GM12865 (cell line): ENCODE results near the gene SPHK1.

Experiments used
- DNase-seq: peaks from one replicate; pipeline ENCODE4 v3.0.0; 2010; ENCODE audit warnings: low read depth
- H3K4me3 ChIP-seq: 2 replicates; pipeline ENCODE4 v1.5.1; 2011; ENCODE audit warnings: mild to moderate bottlenecking, low read depth, low read length, control low read depth
- TF ChIP-seq, protein P1 (sequence below): IDR thresholded peaks from 2 replicates; pipeline ENCODE4 v1.5.1; 2011; ENCODE audit warnings: low read length, control low read depth, low read depth, inconsistent platforms; ENCODE audit not compliant: insufficient read depth; ENCODE audit errors: missing control alignments

SPHK1 gene

GRCh38 chr17:76382351-76382802 is 2.0 kb upstream of the SPHK1 start:
- TF ChIP-seq, protein P1, sequence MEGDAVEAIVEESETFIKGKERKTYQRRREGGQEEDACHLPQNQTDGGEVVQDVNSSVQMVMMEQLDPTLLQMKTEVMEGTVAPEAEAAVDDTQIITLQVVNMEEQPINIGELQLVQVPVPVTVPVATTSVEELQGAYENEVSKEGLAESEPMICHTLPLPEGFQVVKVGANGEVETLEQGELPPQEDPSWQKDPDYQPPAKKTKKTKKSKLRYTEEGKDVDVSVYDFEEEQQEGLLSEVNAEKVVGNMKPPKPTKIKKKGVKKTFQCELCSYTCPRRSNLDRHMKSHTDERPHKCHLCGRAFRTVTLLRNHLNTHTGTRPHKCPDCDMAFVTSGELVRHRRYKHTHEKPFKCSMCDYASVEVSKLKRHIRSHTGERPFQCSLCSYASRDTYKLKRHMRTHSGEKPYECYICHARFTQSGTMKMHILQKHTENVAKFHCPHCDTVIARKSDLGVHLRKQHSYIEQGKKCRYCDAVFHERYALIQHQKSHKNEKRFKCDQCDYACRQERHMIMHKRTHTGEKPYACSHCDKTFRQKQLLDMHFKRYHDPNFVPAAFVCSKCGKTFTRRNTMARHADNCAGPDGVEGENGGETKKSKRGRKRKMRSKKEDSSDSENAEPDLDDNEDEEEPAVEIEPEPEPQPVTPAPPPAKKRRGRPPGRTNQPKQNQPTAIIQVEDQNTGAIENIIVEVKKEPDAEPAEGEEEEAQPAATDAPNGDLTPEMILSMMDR, result no peak
- no peak for DNase-seq
- H3K4me3 ChIP-seq, result peak overlapping the region; percentile 74

- H3K4me3 ChIP-seq, result peak overlapping the region; percentile 74
- TF ChIP-seq, protein P1, result no peak
- DNase-seq, result peak; percentile 81
These were observed 1.4 kb upstream of the SPHK1 start for GRCh38 chr17:76382803-76383545.

DNA sequence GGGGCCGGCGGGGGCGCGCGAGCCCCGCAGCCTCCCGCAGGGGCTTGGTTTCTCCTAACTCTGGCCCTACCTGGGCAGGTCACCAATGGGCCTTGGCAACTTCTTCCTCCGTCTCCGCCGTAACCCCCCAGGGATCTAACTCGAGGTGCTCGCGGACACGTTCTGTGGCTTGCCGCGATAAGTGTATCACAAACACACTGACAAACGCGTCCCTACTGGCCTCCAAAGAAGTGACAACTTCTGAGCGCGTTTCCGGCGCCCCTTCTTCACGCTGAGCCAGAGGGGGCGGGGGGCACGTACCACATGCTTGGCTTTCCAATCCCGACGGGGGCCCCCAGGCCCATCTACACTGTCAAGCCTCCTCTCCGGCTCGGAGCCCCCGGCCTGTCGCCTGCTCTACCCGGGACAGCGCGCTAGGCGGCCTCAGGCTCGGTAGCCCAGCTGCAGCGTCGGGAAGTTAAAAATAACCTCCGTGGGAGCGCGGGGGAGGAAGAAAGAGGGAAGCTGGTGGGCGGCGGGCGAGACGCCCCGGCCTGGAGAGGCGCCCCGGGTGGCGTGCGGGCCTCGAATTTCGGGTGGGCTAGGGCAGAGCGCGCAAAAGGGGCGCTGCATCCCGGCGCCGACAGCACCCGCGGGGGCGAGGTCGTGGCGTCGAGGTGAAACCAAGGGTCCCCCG is 725 bp upstream of the SPHK1 start:
- DNase-seq, result peak; percentile 70
- TF ChIP-seq, protein P1, result peak; percentile 21
- H3K4me3 ChIP-seq, result peak overlapping the region; percentile 74

- TF ChIP-seq, protein P1, result no peak
- DNase-seq, result no peak
- peak overlapping the region; percentile 74 for H3K4me3 ChIP-seq
These were observed 830 bp downstream of the SPHK1 start for GRCh38 chr17:76384987-76385891.

DNA sequence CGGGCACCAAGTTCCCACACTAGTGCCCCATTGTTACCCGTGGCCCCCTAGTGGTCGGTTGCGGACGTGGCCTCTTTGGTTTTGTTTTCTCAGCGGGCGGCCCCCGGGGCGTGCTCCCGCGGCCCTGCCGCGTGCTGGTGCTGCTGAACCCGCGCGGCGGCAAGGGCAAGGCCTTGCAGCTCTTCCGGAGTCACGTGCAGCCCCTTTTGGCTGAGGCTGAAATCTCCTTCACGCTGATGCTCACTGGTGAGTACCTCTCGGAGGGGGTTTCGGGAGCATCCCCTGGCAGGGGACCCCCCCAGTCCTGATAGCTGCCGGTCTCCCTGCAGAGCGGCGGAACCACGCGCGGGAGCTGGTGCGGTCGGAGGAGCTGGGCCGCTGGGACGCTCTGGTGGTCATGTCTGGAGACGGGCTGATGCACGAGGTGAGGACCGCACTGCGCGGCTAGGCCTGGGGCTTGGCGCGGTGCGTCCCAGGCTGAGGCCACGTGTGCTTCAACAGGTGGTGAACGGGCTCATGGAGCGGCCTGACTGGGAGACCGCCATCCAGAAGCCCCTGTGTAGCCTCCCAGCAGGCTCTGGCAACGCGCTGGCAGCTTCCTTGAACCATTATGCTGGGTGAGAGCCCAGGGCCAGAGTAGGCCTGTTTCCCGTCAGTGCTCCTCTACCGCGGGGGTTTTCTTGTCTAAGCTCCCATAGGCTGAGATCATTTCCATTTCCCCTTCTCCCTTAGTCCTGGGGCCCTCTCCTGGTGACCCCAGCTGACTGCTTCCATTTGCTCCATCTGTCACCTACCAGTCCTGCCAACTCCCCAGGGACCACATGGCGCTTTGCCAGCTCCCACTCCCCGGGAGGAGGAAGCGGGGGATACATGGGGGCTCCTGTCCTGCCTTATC is 1.7 kb downstream of the SPHK1 start:
- DNase-seq, result peak; percentile 89
- H3K4me3 ChIP-seq, result peak overlapping the region; percentile 31
- TF ChIP-seq, protein P1, result peak; percentile 90
